GM12878 (cell line): ENCODE measurements around the gene AFAP1. TPM values are rescaled to one million over a fixed set of nuclear protein-coding genes. Genes with fewer than 3 reads are reported as not detected.

ENCODE experiments used
- ATAC-seq: fragments of 200-7000 bp; cut with Tn5 transposase; 3 replicates; pipeline ENCODE4 v1.9.1; 2020; ENCODE audit warnings: mild to moderate bottlenecking, moderate library complexity
- BruUV-seq: library from RNA; stranded (reverse); fragments of 400-500 nt; replicated peaks from 2 replicates; lab custom pipeline; 2021; lab: Mats Ljungman, UMichigan
- CTCF ChIA-PET: fragments of 300-600 bp; sonication (Branson Sonifier 250); formaldehyde crosslinking; extraction: SDS; loops from one replicate; lab custom pipeline; 2021; ENCODE audit warnings: inconsistent platforms; lab: Yijun Ruan, JAX
- POLR2A ChIA-PET: fragments of 350-600 bp; formaldehyde crosslinking; extraction: SDS; loops from one replicate; lab custom pipeline; 2021; ENCODE audit warnings: inconsistent platforms; lab: Charles Lee
- RAD21 ChIA-PET: fragments of 300-600 bp; sonication (Branson Sonifier 250); formaldehyde crosslinking; loops from one replicate; lab custom pipeline; 2023; ENCODE audit warnings: antibody characterized with exemption; ENCODE audit not compliant: unreplicated experiment; lab: Charles Lee
- SMC1A ChIA-PET: fragments of 300-600 bp; sonication (Branson Sonifier 250); formaldehyde crosslinking; loops from one replicate; lab custom pipeline; 2023; ENCODE audit not compliant: unreplicated experiment, uncharacterized antibody; lab: Charles Lee
- DNase-seq: peaks from one replicate; pipeline ENCODE4 v3.0.0-alpha.2; 2011; ENCODE audit warnings: low read depth, low spot score
- FAIRE-seq: peaks from 3 replicates; lab custom pipeline; 2011; peaks lifted over from hg19 to GRCh38; lab: Jason Lieb, UNC
- H2AFZ ChIP-seq: 2 replicates; pipeline ENCODE4 v1.6.0; 2011; ENCODE audit warnings: low read depth, low read length, control low read depth; ENCODE audit not compliant: control insufficient read depth
- H3K27ac ChIP-seq: 2 replicates; pipeline ENCODE4 v1.5.1; 2011; ENCODE audit warnings: control low read depth; ENCODE audit not compliant: control insufficient read depth, insufficient read depth
- H3K27me3 ChIP-seq, 2 experiments: replicated peaks in 1 of 2; 2 replicates each; pipeline versions ENCODE4 v1.6.0 to v1.6.1; 2011; ENCODE audit warnings: low read length in 1 of 2; ENCODE audit not compliant: control insufficient read depth in 2 of 2, insufficient read depth in 2 of 2
- H3K36me3 ChIP-seq, 2 experiments: 2 replicates each; pipeline ENCODE4 v1.5.1; 2011; ENCODE audit warnings: low read length in 1 of 2; ENCODE audit not compliant: control insufficient read depth in 2 of 2, insufficient read depth in 2 of 2
- H3K4me1 ChIP-seq: 2 replicates; pipeline ENCODE4 v1.6.1; 2011; ENCODE audit warnings: mild to moderate bottlenecking, low read length, moderate library complexity, mixed read lengths; ENCODE audit not compliant: control insufficient read depth, insufficient read depth
- H3K4me2 ChIP-seq: 2 replicates; pipeline ENCODE4 v1.6.0; 2011; ENCODE audit warnings: control low read depth; ENCODE audit not compliant: control insufficient read depth, insufficient read depth
- H3K4me3 ChIP-seq: fragments of 200-600 bp; sonication (generic); 2 replicates; pipeline ENCODE4 v1.5.1; 2016
- H3K79me2 ChIP-seq: 2 replicates; pipeline ENCODE4 v1.6.0; 2011; ENCODE audit warnings: low read length; ENCODE audit not compliant: control insufficient read depth, insufficient read depth
- H3K9ac ChIP-seq: 2 replicates; pipeline ENCODE4 v1.8.0; 2011; ENCODE audit warnings: low read length, control low read depth, mixed read lengths; ENCODE audit not compliant: control insufficient read depth, insufficient read depth
- H3K9me3 ChIP-seq: replicated peaks from 3 replicates; pipeline ENCODE4 v1.5.1; 2011; ENCODE audit warnings: mild to moderate bottlenecking, low read length; ENCODE audit not compliant: control insufficient read depth, insufficient read depth
- H4K20me1 ChIP-seq: 2 replicates; pipeline ENCODE4 v1.6.0; 2011; ENCODE audit not compliant: control insufficient read depth, insufficient read depth
- CREB1 ChIP-seq: IDR thresholded peaks from 2 replicates; pipeline ENCODE4 v1.6.1; 2012; ENCODE audit warnings: low read depth, mild to moderate bottlenecking, inconsistent platforms
- NFXL1 ChIP-seq: fragments of 450-650 bp; IDR thresholded peaks from 2 replicates; pipeline ENCODE4 v1.6.1; 2017; ENCODE audit warnings: antibody characterized with exemption, mild to moderate bottlenecking, borderline replicate concordance
- RAD21 ChIP-seq: IDR thresholded peaks from 2 replicates; pipeline ENCODE4 v1.6.1; 2011; ENCODE audit warnings: mild to moderate bottlenecking, low read depth, low read length, moderate library complexity; ENCODE audit not compliant: insufficient read depth
- SMAD5 ChIP-seq: IDR thresholded peaks from 2 replicates; pipeline ENCODE4 v1.6.1; 2016; ENCODE audit warnings: antibody characterized with exemption, low read depth
- SMARCA5 ChIP-seq: fragments of 450-650 bp; IDR thresholded peaks from 2 replicates; pipeline ENCODE4 v1.6.1; 2017; ENCODE audit warnings: mild to moderate bottlenecking
- SP1 ChIP-seq: IDR thresholded peaks from one replicate; pipeline ENCODE4 v1.6.1; 2011; ENCODE audit warnings: low read depth, low read length
- SUPT20H ChIP-seq: IDR thresholded peaks from 2 replicates; pipeline ENCODE4 v1.6.1; 2011; ENCODE audit warnings: low read depth, mild to moderate bottlenecking, low read length, moderate library complexity, borderline replicate concordance; ENCODE audit not compliant: control insufficient read depth
- TARDBP ChIP-seq: IDR thresholded peaks from 2 replicates; pipeline ENCODE4 v1.6.1; 2016; ENCODE audit warnings: borderline replicate concordance
- ZNF217 ChIP-seq: fragments of 450-650 bp; IDR thresholded peaks from 2 replicates; pipeline ENCODE4 v1.6.1; 2017; ENCODE audit warnings: antibody characterized with exemption, mild to moderate bottlenecking
- ZNF274 ChIP-seq: IDR thresholded peaks from one replicate; pipeline ENCODE4 v1.8.0; 2011; ENCODE audit not compliant: insufficient read length, insufficient read depth
- WGBS: methylation state at CpG from one replicate; pipeline ENCODE4 v1.1.6; 2016; ENCODE audit warnings: low lambda C conversion rate; ENCODE audit not compliant: insufficient replicate concordance, insufficient coverage; ENCODE audit errors: missing lambda C conversion rate; 5-methylcytosine and 5-hydroxymethylcytosine counted together
- in situ Hi-C: fragments of 300-500 bp; cut with MboI; formaldehyde crosslinking; loops from 9 replicates; pipeline ENCODE4 v1.14.3; 2018; ENCODE audit warnings: mixed read lengths
- intact Hi-C: fragments of 100-400 bp; cut with micrococcal nuclease; formaldehyde crosslinking; loops from one replicate; pipeline ENCODE4 v1.14.2; 2022; ENCODE audit not compliant: unreplicated experiment
- polyA plus RNA-seq, 11 experiments: library from polyadenylated mRNA; depleted of rRNA in 4 of 11; unstranded in 6 of 11; stranded (reverse) in 5 of 11; fragments of >200 nt; fragmentation: Nextera tagmentation in 4 of 11; fragmentation: Illumina TruSeq in 1 of 11; extraction: Ambion mirVana in 4 of 11; extraction: Trizol in 1 of 11; gene quantifications; 1 replicate in 1 of 11; 2 replicates in 10 of 11; pipeline versions ENCODE4 v1.2.1 to v1.2.3, GENCODE V29; 2011 to 2016; ENCODE audit warnings: inconsistent platforms in 2 of 11, missing spikeins in 2 of 11, low read depth in 1 of 11
- total RNA-seq, 4 experiments: library from RNA; depleted of rRNA in 3 of 4; stranded (reverse); fragments of >200 nt in 3 of 4; fragmentation: Illumina TruSeq in 1 of 4; extraction: Trizol in 1 of 4; gene quantifications; 2 replicates each; pipeline versions ENCODE4 v1.2.1 to v1.2.3, GENCODE V29; 2013 to 2021
- TF ChIP-seq, protein P1 (sequence below): fragments of 150-350 bp; IDR thresholded peaks from 2 replicates; pipeline ENCODE4 v1.6.1; 2014; ENCODE audit warnings: mild to moderate bottlenecking, low read depth, low read length
- TF ChIP-seq, protein P2 (sequence below): IDR thresholded peaks from 2 replicates; pipeline ENCODE4 v1.6.1; 2012; ENCODE audit warnings: low read length, inconsistent platforms
- TF ChIP-seq, protein P3 (sequence below): fragments of 450-650 bp; formaldehyde crosslinking; IDR thresholded peaks from 2 replicates; pipeline ENCODE4 v1.4.0; 2020; ENCODE audit warnings: mild to moderate bottlenecking, moderate library complexity

AFAP1 gene
- total and polyA plus RNA-seq, 10 of the 15 experiments (the other 5 are each of a cell fraction or from before 2014, with no cell fraction given): 0.02 to 0.23 (median 0.09) TPM; not detected in 1

DNA sequence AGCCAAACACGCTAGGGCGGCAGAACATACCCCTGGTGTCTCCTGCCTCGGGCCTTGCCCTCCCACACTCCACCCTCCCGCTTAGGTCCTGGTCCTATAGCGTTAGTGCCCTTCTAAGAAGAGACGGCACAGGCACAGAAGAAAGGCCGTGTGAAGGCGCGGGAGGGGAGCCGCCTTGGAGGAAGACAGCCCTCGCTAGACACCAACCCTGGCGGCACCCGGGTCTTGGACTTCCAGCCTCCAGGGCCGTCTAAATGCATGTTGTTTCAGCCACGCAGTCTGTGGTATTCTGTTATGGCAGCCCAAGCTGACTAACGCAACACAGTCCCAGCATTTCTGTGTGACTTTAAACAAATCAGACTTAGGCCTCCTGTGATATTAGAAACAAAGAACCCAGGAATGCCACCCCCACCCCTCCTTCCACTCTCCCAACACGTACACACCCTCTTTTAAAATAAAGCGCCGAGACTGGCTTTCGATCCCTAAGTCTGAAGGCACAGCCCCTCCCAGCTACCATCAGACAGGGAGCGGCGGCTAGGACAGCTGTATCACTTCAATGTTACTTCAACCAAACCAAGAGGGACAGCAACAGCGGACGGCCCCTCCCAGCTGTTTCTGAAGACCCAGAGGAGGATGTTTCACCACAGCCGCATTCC is 128.0 kb downstream of the AFAP1 start:
- SMC1A ChIA-PET: no interaction called here
- H3K4me1 ChIP-seq: no peaks in the 10 kb centered on the region
- BruUV-seq: no TSS peak
- RAD21 ChIA-PET: no interaction called here
- CTCF ChIA-PET: no interaction called here
- no peaks in the 10 kb centered on the region; a peak in 2 of 4 replicates for H3K27me3 ChIP-seq
- DNase-seq: no peak
- no peaks in the 10 kb centered on the region for H4K20me1 ChIP-seq
- intact Hi-C loops: no loop called here
- H3K9ac ChIP-seq: no peak overlapping the region
- POLR2A ChIA-PET: no interaction called here
- H3K36me3 ChIP-seq: no peaks in the 10 kb centered on the region
- TF ChIP-seq NFXL1 (no peak), ZNF217 (no peak), CREB1 (no peak), SUPT20H (no peak), SMARCA5 (no peak), ZNF274 (no peak), SP1 (no peak), TARDBP (no peak), SMAD5 (no peak), RAD21 (no peak)
- TF ChIP-seq, protein P1, sequence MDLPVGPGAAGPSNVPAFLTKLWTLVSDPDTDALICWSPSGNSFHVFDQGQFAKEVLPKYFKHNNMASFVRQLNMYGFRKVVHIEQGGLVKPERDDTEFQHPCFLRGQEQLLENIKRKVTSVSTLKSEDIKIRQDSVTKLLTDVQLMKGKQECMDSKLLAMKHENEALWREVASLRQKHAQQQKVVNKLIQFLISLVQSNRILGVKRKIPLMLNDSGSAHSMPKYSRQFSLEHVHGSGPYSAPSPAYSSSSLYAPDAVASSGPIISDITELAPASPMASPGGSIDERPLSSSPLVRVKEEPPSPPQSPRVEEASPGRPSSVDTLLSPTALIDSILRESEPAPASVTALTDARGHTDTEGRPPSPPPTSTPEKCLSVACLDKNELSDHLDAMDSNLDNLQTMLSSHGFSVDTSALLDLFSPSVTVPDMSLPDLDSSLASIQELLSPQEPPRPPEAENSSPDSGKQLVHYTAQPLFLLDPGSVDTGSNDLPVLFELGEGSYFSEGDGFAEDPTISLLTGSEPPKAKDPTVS: no peak
- TF ChIP-seq, protein P2, sequence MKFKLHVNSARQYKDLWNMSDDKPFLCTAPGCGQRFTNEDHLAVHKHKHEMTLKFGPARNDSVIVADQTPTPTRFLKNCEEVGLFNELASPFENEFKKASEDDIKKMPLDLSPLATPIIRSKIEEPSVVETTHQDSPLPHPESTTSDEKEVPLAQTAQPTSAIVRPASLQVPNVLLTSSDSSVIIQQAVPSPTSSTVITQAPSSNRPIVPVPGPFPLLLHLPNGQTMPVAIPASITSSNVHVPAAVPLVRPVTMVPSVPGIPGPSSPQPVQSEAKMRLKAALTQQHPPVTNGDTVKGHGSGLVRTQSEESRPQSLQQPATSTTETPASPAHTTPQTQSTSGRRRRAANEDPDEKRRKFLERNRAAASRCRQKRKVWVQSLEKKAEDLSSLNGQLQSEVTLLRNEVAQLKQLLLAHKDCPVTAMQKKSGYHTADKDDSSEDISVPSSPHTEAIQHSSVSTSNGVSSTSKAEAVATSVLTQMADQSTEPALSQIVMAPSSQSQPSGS: no peak
- TF ChIP-seq, protein P3, sequence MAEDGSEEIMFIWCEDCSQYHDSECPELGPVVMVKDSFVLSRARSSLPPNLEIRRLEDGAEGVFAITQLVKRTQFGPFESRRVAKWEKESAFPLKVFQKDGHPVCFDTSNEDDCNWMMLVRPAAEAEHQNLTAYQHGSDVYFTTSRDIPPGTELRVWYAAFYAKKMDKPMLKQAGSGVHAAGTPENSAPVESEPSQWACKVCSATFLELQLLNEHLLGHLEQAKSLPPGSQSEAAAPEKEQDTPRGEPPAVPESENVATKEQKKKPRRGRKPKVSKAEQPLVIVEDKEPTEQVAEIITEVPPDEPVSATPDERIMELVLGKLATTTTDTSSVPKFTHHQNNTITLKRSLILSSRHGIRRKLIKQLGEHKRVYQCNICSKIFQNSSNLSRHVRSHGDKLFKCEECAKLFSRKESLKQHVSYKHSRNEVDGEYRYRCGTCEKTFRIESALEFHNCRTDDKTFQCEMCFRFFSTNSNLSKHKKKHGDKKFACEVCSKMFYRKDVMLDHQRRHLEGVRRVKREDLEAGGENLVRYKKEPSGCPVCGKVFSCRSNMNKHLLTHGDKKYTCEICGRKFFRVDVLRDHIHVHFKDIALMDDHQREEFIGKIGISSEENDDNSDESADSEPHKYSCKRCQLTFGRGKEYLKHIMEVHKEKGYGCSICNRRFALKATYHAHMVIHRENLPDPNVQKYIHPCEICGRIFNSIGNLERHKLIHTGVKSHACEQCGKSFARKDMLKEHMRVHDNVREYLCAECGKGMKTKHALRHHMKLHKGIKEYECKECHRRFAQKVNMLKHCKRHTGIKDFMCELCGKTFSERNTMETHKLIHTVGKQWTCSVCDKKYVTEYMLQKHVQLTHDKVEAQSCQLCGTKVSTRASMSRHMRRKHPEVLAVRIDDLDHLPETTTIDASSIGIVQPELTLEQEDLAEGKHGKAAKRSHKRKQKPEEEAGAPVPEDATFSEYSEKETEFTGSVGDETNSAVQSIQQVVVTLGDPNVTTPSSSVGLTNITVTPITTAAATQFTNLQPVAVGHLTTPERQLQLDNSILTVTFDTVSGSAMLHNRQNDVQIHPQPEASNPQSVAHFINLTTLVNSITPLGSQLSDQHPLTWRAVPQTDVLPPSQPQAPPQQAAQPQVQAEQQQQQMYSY: no peak
- TF ChIP-seq, all 136 proteins: peak for 0
- no peak for ATAC-seq
- Histone ChIP-seq H2AFZ (no peak overlapping the region), H3K79me2 (no peaks in the 10 kb centered on the region), H3K4me2 (no peak overlapping the region), H3K27ac (no peak overlapping the region), H3K4me3 (no peak overlapping the region), H3K9me3 (no peaks in the 10 kb centered on the region)
- in situ Hi-C loops: no loop called here
- 50% methylated on average over 25 of the region's 25 CpGs for WGBS
- FAIRE-seq: no peak
